KOPT-K1 (cell line): ENCODE measurements around the gene IQSEC1.

Source experiments
- H3K27ac ChIP-seq: fragments of 200-600 bp; sonication (generic); 2 replicates; pipeline ENCODE4 v1.5.1; 2016; ENCODE audit warnings: antibody characterized with exemption, mild to moderate bottlenecking, low read depth, low read length; ENCODE audit not compliant: poor library complexity, severe bottlenecking
- H3K36me3 ChIP-seq: fragments of 200-600 bp; sonication (generic); 2 replicates; pipeline ENCODE4 v1.5.1; 2017; ENCODE audit warnings: antibody characterized with exemption, mild to moderate bottlenecking, low read length, moderate library complexity; ENCODE audit not compliant: insufficient read depth
- H3K9me3 ChIP-seq: fragments of 200-600 bp; sonication (generic); 2 replicates; pipeline ENCODE4 v1.5.1; 2017; ENCODE audit warnings: antibody characterized with exemption, low read length, mild to moderate bottlenecking; ENCODE audit not compliant: insufficient read depth, poor library complexity, severe bottlenecking

Gene IQSEC1

DNA sequence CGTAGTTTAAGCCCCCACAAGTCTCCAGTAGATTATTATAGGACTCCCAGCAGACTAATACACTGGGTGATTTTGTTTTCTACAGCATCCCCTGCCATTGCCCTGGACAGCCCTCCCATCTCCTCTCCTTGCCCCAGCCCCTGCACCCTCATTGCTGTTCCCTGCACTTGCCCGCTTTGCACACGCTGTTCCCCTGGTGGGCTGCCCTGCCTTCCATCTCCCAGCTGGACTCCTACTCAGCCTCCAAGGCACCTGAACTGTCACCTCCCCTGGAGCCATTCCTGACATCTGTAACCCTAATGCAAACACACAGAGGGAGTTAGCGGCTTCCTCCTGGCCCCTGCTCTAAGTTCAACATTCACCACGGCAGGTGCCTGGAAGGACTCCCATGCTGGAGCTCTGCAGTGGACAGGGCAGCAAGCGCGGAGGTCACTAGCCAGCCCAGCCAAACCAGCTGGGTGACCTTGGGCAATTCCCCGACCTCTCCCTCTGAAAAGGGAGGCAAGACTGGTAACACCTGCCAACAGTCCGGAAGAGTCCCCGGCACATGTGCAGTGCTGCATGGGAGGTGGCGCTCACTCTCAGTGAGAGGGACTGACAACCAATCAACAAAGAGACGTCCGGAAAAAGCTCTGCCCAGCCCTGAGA lies 38.8 kb upstream of the IQSEC1 start:
- Histone ChIP-seq H3K27ac (no peak overlapping the region), H3K9me3 (no peaks in the 10 kb centered on the region), H3K36me3 (no peaks in the 10 kb centered on the region)

DNA sequence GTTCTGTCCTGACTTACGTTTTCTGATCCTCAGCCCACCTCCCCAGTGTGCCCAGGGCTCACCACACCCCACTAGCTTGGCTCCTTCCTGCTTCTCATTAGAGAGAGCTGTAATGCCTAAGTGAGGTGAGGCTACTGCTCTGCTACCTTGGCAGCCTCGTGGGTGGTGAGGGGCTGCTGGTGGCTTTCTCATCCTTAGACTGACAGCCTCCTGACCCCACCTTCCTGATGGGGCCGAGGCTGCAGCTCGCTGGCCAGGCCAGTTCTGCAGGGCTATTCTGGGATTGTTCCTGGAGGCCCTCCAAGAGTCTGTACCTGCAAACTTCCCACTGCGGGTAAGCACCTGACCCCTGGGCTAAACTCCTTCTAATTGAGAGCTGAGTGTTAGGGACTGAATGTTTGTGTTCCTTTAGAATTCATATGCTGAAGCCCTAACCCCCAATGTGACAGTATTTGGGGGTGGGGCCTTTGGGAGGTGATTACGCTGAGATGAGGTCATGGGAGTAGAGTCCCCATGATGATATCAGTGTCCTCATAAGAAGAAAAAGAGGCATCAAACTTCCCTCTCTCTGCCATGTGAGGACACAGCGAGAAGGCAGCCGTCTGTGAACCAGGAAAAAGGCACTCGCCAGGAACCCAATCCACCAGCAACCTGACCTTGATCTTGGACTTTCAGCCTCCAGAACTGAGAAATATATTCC lies 38.1 kb upstream of the IQSEC1 start:
- Histone ChIP-seq H3K36me3 (no peaks in the 10 kb centered on the region), H3K9me3 (no peaks in the 10 kb centered on the region), H3K27ac (no peak overlapping the region)

DNA sequence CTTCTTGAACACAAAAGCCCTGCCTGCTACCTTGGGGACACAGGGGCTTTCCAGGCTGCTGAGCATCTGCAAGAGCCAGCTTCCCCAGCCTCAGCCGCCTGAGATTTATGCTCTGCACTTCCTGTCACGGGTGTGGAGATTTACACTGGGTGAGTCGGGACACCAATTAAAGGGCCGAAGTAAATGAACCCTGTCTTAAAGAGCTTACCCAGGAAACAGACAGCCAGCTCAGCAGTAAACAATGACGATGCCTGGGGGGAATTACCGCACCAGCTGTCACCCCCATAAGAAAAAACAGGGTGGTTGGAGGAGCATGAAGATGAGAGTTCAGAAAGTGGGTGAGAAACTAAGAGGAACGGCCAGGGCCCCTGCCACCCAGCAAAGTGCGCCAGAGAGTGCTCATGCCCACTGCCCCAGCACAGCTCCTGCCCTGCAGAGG lies 37.5 kb upstream of the IQSEC1 start:
- Histone ChIP-seq H3K27ac (no peak overlapping the region), H3K9me3 (no peaks in the 10 kb centered on the region), H3K36me3 (no peaks in the 10 kb centered on the region)

DNA sequence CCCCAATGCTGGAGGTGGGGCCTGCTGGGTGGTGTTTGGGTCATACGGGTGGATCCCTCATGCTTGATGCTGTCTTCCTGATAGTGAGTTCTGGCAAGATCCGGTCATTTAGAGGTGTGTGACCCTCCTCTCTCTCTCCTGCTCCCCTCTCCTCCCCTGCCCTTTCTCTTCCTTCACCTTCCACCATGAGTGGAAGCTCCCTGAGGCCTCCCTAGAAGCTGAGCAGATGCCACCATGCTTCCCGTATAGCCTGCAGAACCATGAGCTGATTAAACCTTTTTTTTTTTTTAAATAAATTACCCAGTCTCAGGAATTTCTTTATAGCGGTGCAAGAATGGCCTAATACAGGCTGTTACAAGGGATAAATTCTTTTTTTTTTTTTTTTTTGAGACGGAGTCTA lies 36.3 kb upstream of the IQSEC1 start:
- no peaks in the 10 kb centered on the region for H3K36me3 ChIP-seq
- H3K9me3 ChIP-seq, result no peaks in the 10 kb centered on the region
- no peak overlapping the region for H3K27ac ChIP-seq

DNA sequence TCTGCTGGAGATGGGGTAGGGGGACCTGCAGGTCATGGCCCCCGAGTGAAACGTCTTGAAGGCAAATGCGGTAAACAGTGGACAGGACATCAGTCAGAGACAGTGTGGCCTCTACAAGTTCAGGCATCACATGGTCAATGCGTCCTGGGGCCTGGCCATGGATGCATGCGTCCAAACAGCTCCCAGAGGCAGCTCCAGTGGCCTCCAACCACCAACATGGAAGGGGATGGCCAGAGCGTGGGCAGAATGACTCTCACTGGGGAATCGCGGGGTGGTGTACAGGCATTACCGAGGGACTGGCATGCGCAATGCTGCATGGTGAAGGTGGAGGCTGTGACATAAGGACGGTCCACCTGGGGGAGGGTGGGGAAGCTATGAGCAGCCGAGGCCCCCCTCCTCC lies 35.6 kb upstream of the IQSEC1 start:
- no peak overlapping the region for H3K27ac ChIP-seq
- no peaks in the 10 kb centered on the region for H3K36me3 ChIP-seq
- H3K9me3 ChIP-seq, result no peaks in the 10 kb centered on the region

DNA sequence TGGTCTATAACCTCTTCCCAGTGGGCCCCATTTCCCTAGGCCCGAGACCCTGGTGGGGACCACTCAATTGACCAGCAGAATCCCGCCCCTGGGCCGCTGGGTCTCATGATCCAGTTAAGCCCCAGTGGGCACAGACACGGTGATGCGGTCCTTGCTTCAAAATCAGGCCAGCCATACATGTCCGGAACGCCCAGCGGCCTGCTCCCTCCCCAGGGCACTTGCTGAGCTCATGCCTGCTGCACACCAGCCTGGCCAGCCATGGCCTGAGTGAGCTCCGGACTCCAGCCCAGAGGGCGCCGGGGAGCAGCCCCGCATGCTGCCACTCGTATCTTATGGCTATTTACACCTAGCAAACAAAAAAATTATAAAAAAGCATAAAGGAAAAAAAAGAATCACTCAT lies 34.4 kb upstream of the IQSEC1 start:
- no peak overlapping the region for H3K27ac ChIP-seq

DNA sequence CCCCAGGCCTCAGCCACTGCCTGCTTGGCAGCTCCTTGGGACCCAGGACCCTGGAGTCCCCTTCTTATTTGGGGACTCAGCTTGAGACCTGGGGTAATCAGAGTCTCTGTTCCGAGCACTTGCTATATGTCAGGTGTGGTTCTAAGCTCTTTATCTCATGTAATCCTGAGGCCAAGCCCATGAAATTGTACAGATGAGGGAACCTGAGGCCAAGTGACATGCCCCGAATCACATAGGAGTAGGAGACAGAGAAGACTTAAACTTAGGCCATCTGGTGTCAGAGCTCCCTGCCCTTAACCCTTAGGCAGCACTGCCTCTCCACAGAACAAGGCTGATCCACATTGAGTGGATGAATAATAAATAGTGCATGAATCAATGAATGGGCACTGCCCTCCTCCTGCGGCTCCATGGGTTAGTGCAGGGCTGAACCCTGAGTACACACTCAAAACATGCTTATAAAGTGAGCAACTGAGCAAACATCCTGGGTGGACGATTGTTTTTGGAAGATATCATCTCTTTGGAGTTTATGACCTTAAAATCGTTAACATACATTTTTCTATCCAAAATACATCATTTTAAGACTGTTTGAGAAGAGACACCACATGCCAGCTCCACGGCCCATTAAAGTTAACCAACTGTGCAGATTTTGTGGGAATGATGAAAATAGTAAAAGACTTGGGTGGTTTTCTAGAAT lies 33.2 kb upstream of the IQSEC1 start:
- H3K27ac ChIP-seq, result no peak overlapping the region
- H3K36me3 ChIP-seq, result no peaks in the 10 kb centered on the region
- no peaks in the 10 kb centered on the region for H3K9me3 ChIP-seq

More for the DNA sequence above, 34.4 kb upstream of the IQSEC1 start:
- H3K36me3 ChIP-seq, result no peaks in the 10 kb centered on the region
- H3K9me3 ChIP-seq, result no peaks in the 10 kb centered on the region

DNA sequence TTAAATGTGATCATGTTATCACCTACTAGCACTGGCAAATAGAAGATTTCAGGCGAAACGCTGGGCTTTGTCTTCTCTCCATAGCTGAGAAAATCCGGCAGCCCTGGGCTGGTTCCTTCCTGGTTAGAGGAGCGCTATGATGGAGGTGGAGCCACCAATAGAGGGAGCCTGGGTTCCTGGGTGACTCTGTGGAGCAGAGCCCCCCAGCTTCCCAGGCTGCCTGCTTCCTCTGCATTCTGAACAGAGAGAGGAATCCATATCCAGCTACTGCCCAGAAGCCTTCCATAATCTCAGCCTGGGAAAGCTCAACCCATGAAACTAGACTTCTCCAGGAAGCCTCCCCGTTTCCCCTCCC lies 32.6 kb upstream of the IQSEC1 start:
- no peak overlapping the region for H3K27ac ChIP-seq
- no peaks in the 10 kb centered on the region for H3K36me3 ChIP-seq
- no peaks in the 10 kb centered on the region for H3K9me3 ChIP-seq

DNA sequence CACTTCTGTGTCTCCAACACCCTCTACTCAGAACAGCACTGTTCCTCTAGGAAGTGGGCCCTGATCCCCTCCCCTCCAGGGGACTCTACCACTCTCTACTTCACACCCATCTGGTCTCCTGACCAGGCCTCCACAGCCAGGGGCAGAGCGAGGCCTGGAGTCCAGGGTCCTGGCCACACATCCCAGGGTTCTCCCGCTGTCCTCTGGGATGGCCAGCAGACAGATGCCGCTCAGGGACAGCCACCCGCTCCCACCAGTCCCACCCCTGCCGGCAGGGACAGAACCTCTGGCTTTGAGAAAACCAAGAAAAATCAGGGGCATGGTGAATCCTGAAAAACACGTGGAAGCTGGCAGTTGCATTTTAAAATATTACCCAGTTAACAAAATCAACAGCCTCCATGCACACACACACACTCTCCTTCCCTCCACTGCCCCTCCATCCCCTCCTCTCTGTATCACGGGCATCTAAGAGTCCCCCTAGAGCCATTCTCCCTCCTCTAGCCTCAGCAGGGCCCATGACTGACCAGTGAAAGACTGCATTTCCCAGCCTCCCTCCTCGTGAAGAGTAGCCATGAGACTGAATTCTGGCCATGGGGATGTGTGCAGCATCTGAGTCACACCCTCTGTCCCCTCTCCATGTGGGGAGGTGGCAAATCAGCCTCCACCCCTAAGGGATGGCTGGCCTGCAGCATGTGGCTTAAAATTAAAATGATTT lies 32.1 kb upstream of the IQSEC1 start:
- Histone ChIP-seq H3K9me3 (no peaks in the 10 kb centered on the region), H3K27ac (no peak overlapping the region)

DNA sequence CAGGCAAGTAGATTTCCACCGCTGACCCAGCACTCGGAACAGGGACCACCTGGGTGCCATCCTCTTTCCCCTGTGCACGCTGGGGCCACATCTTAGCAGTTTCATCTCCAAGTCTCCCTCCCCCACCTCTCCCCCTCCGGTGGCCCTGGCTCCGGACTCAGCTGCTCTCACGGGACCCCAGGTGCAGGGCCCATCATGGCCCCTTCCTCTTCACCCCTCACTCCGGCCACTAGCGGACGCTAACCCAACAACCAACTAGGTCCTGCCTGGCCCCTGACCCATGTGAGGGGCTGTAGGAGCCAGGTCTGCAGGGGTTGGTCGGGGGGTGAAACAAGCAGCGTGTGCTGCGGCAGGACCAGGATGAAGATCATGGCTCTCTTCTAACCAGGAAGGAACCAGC lies 31.3 kb upstream of the IQSEC1 start:
- no peaks in the 10 kb centered on the region for H3K9me3 ChIP-seq
- no peak overlapping the region for H3K27ac ChIP-seq
- no peaks in the 10 kb centered on the region for H3K36me3 ChIP-seq

More for the DNA sequence above, 32.1 kb upstream of the IQSEC1 start:
- H3K36me3 ChIP-seq, result no peaks in the 10 kb centered on the region

DNA sequence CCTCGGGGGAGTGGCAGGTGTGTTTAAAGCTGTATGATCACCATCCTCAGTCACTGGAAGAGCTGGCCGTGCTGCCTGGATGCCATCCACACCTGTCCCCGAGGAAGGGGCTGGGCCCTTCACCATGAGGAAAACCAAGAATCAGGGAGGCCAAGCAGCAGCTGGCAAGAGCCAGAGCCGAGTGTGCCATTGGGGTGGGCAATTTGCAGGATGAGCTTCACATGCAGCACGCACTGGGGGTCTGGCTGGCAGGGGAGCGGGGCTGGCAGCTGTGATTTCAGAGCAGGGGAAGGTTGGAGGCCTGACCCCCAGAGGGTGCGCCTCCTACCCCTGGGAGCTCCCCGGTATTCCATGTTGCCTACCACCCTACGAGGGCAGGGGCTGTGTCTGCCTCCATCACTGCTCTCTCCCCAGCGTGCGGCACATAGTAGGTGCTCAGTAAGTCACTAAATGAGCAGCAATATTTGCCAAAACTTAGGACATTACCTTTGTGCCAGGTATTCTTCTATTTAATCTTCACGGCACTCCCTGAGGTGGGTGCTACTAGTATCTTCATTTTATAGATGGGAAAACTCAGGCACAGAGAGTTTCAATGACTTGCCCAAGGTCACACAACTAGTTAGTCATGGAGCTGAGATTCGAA lies 30.3 kb upstream of the IQSEC1 start:
- Histone ChIP-seq H3K27ac (no peak overlapping the region), H3K36me3 (no peaks in the 10 kb centered on the region), H3K9me3 (no peaks in the 10 kb centered on the region)

DNA sequence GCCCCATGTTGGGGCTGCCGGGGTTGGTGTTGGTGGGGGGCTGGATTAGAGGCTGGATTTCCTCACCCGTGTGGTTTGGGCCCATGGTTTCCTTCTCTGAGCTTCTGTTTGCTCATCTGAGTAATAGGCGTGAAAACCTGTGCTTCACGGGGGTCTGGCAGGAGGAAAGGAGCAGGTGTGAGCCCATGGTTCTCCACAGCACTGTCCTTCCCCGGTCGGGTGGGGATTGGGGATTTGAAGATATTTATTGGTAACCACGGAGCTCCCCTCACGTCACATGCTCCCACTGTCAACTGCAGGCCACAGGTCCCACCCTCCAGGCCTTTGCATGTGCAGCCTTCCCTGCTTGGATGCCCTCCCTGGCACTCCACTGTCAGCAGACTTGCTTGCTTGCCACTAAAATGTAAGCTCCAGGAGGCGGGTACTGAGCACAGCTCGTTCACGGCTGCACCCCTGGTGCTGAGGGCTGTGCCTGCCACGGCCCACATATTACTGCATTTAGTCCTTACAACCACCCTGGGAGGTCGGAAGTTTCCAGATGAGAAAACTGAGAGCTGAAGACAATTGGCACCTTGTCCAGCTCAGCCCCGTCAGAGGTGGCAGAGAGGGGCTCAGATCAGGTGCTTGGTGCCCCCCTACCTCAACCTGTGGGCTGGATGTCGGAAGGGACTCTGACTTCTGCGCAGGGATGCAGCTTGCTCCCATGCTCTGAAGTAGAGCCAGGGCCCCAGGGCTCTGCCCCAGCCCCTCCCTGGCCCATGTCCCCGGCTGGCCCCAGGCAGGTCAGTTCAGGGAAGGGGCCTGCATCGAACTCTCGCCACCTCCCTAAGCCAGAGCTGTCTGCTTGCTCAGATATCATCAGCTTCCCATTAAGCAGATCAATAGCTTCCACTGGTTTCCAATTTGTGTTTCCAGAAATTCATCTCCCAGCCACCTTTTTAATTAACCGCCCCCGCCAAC lies 29.4 kb upstream of the IQSEC1 start:
- no peaks in the 10 kb centered on the region for H3K9me3 ChIP-seq
- no peak overlapping the region for H3K27ac ChIP-seq
- no peaks in the 10 kb centered on the region for H3K36me3 ChIP-seq

DNA sequence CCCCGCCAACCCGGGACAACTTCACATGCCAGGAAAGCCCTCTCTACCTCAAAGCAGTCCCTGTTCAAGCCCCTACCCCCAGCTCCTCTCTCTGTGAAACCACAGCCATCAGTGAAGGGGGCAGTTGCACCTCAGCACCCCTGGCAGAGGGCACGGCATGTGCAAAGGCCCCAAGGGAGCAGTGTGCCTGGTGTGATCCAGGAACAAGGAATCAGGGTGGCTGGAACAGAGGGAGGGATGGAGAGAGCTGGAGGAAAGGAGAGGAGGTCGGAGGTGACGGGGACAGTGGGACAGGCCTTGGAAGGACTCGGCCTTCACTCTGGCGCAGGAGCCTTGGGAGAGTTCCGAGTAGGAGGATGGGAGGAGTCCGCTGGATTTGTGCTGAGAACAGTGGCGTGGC lies 26.5 kb upstream of the IQSEC1 start:
- no peak overlapping the region for H3K27ac ChIP-seq
- no peaks in the 10 kb centered on the region for H3K9me3 ChIP-seq
- no peaks in the 10 kb centered on the region for H3K36me3 ChIP-seq
